ENCODE data around the gene DUOX1. TPM values are rescaled to one million over a fixed set of nuclear protein-coding genes. Genes with fewer than 3 reads are reported as not detected.

DUOX1 gene
- total RNA-seq, 1 donor from 2014 or later, result 0.12 TPM

DNA sequence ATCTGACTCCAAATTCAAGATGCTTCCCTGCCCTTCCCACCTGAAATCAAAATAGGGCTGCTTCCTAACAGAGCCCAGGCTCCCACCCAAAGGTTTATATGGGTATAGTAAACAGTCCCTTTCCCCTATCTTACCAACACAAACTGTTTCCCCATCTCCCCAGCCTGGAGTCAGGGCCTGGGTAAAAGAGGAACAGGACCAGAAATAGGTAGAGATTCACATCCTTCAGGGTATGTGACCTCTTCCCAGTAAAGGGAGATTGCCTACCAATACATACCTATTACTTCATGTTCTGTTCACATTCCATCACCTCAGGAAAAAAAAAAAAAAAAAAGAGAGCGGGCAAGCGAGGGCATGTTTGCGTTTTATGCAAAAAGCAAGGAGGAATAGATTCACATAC, 67.7 kb downstream of the DUOX1 start:
- no peak for DNase-seq (ENCODE audit: low read depth)
- TF ChIP-seq, protein P1, sequence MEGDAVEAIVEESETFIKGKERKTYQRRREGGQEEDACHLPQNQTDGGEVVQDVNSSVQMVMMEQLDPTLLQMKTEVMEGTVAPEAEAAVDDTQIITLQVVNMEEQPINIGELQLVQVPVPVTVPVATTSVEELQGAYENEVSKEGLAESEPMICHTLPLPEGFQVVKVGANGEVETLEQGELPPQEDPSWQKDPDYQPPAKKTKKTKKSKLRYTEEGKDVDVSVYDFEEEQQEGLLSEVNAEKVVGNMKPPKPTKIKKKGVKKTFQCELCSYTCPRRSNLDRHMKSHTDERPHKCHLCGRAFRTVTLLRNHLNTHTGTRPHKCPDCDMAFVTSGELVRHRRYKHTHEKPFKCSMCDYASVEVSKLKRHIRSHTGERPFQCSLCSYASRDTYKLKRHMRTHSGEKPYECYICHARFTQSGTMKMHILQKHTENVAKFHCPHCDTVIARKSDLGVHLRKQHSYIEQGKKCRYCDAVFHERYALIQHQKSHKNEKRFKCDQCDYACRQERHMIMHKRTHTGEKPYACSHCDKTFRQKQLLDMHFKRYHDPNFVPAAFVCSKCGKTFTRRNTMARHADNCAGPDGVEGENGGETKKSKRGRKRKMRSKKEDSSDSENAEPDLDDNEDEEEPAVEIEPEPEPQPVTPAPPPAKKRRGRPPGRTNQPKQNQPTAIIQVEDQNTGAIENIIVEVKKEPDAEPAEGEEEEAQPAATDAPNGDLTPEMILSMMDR (conservative IDR thresholded peaks at IDR 0.05; ENCODE audit: low read depth, low read length), result no peak
- no peak overlapping the region for H3K4me3 ChIP-seq (ENCODE audit: low read depth, low read length)

DNA sequence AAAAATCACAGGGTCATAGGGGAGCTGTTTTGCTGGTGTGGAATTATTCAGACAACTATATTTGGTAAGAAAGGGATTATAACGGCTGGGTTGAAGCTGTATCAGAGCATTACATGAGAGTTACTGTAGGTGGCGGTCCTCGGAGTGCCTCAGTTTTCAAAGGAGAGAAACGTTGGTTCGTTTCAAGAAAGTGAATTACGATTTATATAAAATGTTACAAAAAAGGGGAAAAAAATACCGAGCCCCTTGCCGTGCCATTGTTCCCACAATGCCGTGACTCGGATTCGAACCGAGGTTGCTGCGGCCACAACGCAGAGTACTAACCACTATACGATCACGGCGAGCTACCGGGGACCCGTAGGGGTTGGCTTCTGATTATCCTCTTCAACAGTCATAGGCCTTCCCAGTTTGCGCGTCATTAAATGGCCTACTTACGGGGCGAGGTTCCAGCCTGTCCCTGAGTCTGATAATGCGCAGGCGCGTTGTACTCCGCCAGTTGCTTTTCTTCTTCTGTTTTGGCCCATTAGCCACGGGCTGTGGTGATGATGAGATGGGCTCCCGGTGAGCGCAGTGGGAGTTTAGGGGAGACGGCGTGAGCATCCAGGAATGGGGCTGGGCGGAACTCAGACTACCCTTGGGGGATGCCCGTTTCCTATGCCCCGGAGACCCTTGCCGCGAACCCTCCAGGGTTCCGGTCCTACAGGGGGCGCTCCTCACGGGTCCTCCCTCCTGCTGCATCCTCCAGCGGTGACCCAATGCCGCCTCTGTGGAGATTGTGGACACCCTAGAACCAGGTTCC, 68.7 kb downstream of the DUOX1 start:
- peak overlapping the region; percentile 79 for H3K4me3 ChIP-seq (ENCODE audit: low read depth, low read length)
- TF ChIP-seq, protein P1 (conservative IDR thresholded peaks at IDR 0.05; ENCODE audit: low read depth, low read length), result peak; percentile 86
- DNase-seq (ENCODE audit: low read depth), result peak; percentile 85

DNA sequence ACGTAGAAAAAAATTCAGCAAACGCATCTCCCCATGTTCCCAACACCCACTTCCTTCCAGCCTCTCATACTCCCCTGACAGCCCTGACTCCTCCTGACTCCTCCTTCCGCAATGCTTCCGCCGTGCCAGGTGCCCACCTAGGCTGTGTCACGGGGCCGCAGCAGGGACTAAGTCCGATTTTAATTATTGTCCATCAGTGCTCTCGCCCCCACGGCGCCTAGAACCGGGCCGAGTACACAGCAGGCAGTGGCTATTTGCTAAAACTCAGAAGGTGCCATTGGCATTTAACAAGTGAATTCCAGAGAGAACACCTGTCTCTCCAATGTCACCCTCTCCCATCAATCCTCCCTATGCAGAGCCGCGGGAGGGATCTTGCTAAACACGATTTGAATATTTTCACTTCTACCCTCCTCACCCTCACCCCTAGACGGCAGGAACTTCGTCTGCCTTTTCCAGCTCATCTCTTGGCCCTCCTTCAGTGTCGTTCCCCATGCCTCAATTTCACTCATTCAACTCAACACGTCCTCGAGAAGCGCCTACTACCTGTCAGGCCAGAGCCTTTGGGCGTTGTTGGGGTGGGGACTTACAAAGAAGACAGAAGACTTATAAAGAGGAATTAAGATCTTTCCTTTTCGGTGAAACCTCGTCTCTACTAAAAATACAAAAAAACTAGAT, 69.5 kb downstream of the DUOX1 start:
- TF ChIP-seq, protein P1 (conservative IDR thresholded peaks at IDR 0.05; ENCODE audit: low read depth, low read length), result no peak
- H3K4me3 ChIP-seq (ENCODE audit: low read depth, low read length), result peak overlapping the region; percentile 79
- peak; percentile 7 for DNase-seq (ENCODE audit: low read depth)

DNA sequence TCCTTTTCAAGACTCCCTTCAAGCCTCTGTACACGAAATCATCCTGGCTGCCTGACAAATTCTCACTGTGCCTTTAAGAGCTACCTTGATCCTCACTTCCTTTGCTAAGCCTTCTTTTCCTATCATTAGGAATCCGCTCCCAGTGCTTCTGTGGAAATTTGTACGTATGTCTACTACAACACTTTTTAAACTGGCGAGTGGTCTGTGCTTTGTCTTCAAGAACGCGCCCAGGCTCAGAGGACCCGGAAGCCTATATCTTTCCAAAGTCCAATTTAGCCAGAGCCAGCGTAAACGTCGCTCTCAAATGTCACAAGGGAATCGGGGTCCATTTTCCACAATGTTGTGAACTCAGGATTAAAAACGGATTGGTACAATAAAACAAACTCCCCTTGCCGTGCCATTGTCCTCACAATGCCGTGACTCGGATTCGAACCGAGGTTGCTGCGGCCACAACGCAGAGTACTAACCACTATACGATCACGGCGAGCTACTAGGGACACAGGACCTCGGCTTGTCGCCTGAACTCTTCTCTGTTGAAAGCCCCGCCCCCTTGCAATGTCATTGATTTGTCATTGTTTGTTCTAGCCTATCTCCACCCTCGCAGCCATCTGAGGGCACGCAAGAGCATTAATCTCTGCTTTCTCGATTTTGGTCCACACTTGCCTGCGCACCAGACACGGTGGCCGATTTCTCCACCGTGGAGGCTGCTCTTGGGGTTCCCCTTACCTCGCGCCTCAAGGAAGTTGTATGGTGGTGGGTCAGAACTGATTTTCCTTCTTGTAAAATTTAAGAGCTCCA, 70.4 kb downstream of the DUOX1 start:
- DNase-seq (ENCODE audit: low read depth), result peak; percentile 68
- TF ChIP-seq, protein P1 (conservative IDR thresholded peaks at IDR 0.05; ENCODE audit: low read depth, low read length), result no peak
- H3K4me3 ChIP-seq (ENCODE audit: low read depth, low read length), result peak overlapping the region; percentile 79

DNA sequence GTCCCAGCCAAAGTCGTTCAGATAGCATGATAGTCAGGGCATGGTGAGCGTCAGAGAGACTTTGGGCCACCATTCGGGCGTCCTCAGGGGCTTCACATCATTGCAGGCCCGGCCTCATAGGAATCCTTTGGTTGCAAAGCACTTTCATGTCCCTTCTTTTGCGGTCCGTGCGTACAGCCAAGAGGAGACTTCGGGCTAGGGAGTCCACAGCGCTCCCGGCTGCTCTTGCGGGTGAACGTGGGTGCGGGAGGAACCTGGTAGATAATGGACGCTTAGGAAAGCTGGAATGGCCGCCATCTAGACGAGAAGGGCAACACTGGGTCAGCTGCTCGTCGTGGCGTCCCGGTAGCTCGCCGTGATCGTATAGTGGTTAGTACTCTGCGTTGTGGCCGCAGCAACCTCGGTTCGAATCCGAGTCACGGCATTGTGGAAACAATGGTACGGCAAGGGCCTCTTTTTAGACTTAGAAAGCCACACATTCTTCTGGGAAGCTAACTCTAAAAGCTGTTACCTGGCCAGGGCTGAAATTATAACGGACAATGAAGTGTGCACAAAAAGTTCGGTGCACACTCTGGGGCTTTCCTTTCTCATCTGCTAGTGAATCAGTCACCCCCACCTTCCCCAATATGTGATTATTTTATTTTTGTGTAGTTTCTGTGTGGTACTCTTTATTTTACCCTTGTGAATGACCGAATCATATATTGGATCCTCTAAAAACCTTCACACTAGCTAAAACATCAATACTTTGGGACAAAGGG, 71.2 kb downstream of the DUOX1 start:
- DNase-seq (ENCODE audit: low read depth), result peak; percentile 27
- peak overlapping the region; percentile 79 for H3K4me3 ChIP-seq (ENCODE audit: low read depth, low read length)
- TF ChIP-seq, protein P1 (conservative IDR thresholded peaks at IDR 0.05; ENCODE audit: low read depth, low read length), result no peak

DNA sequence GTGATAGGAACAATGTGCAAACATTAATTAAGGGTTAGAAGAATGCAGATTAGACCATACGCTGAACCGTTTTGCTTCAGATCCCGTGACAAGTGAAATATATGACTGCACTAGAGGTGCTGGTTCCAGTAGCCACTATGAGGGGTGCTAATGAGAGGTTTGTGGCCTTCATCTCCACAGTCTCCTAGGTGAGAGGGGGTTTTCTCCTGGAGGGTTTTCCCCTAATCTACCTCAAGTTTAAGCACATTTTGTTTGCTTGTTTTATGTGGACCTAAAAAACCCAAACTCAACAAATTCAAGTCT, 71.7 kb downstream of the DUOX1 start:
- no peak for DNase-seq (ENCODE audit: low read depth)
- H3K4me3 ChIP-seq (ENCODE audit: low read depth, low read length), result no peak overlapping the region
- TF ChIP-seq, protein P1 (conservative IDR thresholded peaks at IDR 0.05; ENCODE audit: low read depth, low read length), result no peak

Measured in epithelial cell of proximal tubule (primary cell).